NCI-H345 (cell line): ENCODE data around the gene ST6GALNAC2.
A peak's percentile ranks its signal among the peaks of the same experiment; 100 is the strongest.
"Not testable (repeated sequence)": the region's sequence is repeated elsewhere in the genome, so short reads cannot be mapped to it uniquely, and the experiment has no call there.

Experiments
- DNase-seq: peaks from one replicate; lab custom pipeline; 2025; lab: John Stamatoyannopoulos, UW

The ST6GALNAC2 gene

GRCh38 chr17:76528528-76529223 is 57.0 kb downstream of the ST6GALNAC2 start:
- DNase-seq, result no peak

GRCh38 chr17:76528156-76528527 is 57.5 kb downstream of the ST6GALNAC2 start:
- no peak for DNase-seq

GRCh38 chr17:76527430-76528111 is 58.1 kb downstream of the ST6GALNAC2 start:
- no peak for DNase-seq

- not testable (repeated sequence) for DNase-seq
These were observed 58.6 kb downstream of the ST6GALNAC2 start for GRCh38 chr17:76527016-76527415.

GRCh38 chr17:76525513-76525833 is 60.2 kb downstream of the ST6GALNAC2 start:
- DNase-seq, result not testable (repeated sequence)

GRCh38 chr17:76524598-76525512 is 60.8 kb downstream of the ST6GALNAC2 start:
- DNase-seq, result no peak

GRCh38 chr17:76523084-76524037 is 62.3 kb downstream of the ST6GALNAC2 start:
- DNase-seq, result peak; percentile 82

GRCh38 chr17:76521683-76522082 is 64.0 kb downstream of the ST6GALNAC2 start:
- not testable (repeated sequence) for DNase-seq

- DNase-seq, result no peak
These were observed 64.4 kb downstream of the ST6GALNAC2 start for GRCh38 chr17:76521262-76521661.

- no peak for DNase-seq
These were observed 66.4 kb downstream of the ST6GALNAC2 start for GRCh38 chr17:76519048-76519966.

GRCh38 chr17:76517638-76518038 is 68.0 kb downstream of the ST6GALNAC2 start:
- no peak for DNase-seq
